ENCODE data around the gene TSNAXIP1. TPM values are rescaled to one million over a fixed set of nuclear protein-coding genes. Genes with fewer than 3 reads are reported as not detected.
A peak's percentile ranks its signal among the peaks of the same experiment; 100 is the strongest.

TSNAXIP1 gene
- total and polyA plus RNA-seq, 9 of the 15 experiments (the other 6 are each of a cell fraction or from before 2014, with no cell fraction given), result 0.03 to 0.24 (median 0.11) TPM; not detected in 4

GRCh38 chr16:67806428-67807147 lies at the start of gene TSNAXIP1, which contains the start of gene RANBP10 (continued):
- peak; percentile 99 for TF ChIP-seq ZNF592 (IDR thresholded peaks at IDR 0.05)
- TF ChIP-seq FUS (optimal IDR thresholded peaks at IDR 0.05; ENCODE audit: low read depth, low read length), result no peak
- TF ChIP-seq MNT (conservative IDR thresholded peaks at IDR 0.05), result peak; percentile 44 to 81; a peak in 2 of 4 replicates
- TF ChIP-seq ZNF263 (CRISPR knock-in tag; IDR thresholded peaks at IDR 0.05; ENCODE audit: borderline replicate concordance), result 0 out of 2 replicates have a peak, but pooled peaks have one; percentile 21
- no peak for TF ChIP-seq KAT8 (IDR thresholded peaks at IDR 0.05; ENCODE audit: low read depth)
- TF ChIP-seq ZNF41 (CRISPR knock-in tag; conservative IDR thresholded peaks at IDR 0.05), result no peak
- TF ChIP-seq TAF7 (tag; IDR thresholded peaks at IDR 0.05), result peak; percentile 94
- TF ChIP-seq PTTG1 (tag; IDR thresholded peaks at IDR 0.05; ENCODE audit: low read depth), result 0 out of 2 replicates have a peak, but pooled peaks have one; percentile 45
- no peak for TF ChIP-seq SMARCE1 (IDR thresholded peaks at IDR 0.05)
- TF ChIP-seq CBX2 (IDR thresholded peaks at IDR 0.05; ENCODE audit: insufficient read depth, low read length, poor library complexity, severe bottlenecking), result no peak
- no peak for TF ChIP-seq CTCFL (IDR thresholded peaks at IDR 0.05; ENCODE audit: borderline replicate concordance, insufficient read depth, low read depth, low read length, poor library complexity, severe bottlenecking)
- TF ChIP-seq EHMT2 (IDR thresholded peaks at IDR 0.05), result no peak
- TF ChIP-seq POLR2AphosphoS5 (IDR thresholded peaks at IDR 0.05; ENCODE audit: control insufficient read depth, insufficient read depth, low read depth, low read length), result peak; percentile 77
- TF ChIP-seq CSDE1 (IDR thresholded peaks at IDR 0.05), result peak in 1 of 2 experiments; percentile 79; a peak in 2 of 4 replicates
- TF ChIP-seq PML (IDR thresholded peaks at IDR 0.05; ENCODE audit: low read length), result peak; percentile 65; the same call in 1 of the 2 replicates
- no peak for TF ChIP-seq HDAC1 (IDR thresholded peaks at IDR 0.05)
- TF ChIP-seq ZNF589 (CRISPR knock-in tag; IDR thresholded peaks at IDR 0.05; ENCODE audit: low read depth), result peak; percentile 95; the same call in 1 of the 2 replicates

Data from K562 (cell line).